Gastrocnemius medialis (tissue), 4 donors: ENCODE data around the gene LRRC28.
A peak's percentile ranks its signal among the peaks of the same experiment; 100 is the strongest.

ENCODE experiments used
- CTCF ChIP-seq, 5 experiments: fragments of 450-650 bp in 3 of 5; fragments of 200-600 bp in 2 of 5; sonication (generic) in 2 of 5; IDR thresholded peaks in 4 of 5; conservative IDR thresholded peaks in 1 of 5; 1 replicate in 4 of 5; 2 replicates in 1 of 5; pipeline ENCODE4 v1.5.1; 2016 to 2019; ENCODE audit warnings: antibody characterized with exemption in 5 of 5, mild to moderate bottlenecking in 3 of 5, moderate library complexity in 3 of 5
- POLR2A ChIP-seq, 2 donors: fragments of 450-650 bp; IDR thresholded peaks; one replicate each; pipeline ENCODE4 v1.6.1; 2017; ENCODE audit warnings: antibody characterized with exemption in 2 of 2, mild to moderate bottlenecking in 2 of 2, moderate library complexity in 2 of 2

- TF ChIP-seq CTCF (IDR thresholded peaks at IDR 0.05 in 4 of 5, conservative IDR thresholded peaks at IDR 0.05 in 1 of 5), result peak; percentile 9 to 44 (median 16)
- TF ChIP-seq POLR2A (IDR thresholded peaks at IDR 0.05), result no peak
Measured at GRCh38 chr15:99361545-99362185, 110.4 kb downstream of the LRRC28 start.
